Activated T-cell treated with anti-CD3 and anti-CD28 coated beads for 4 hours (primary cell): Measurements from ENCODE around the gene SLC5A3.

Source experiments
- DNase-seq: peaks from one replicate; pipeline ENCODE4 v3.0.0-alpha.2; 2020

SLC5A3 gene

GRCh38 chr21:34073032-34073748 is at the start of gene SLC5A3, which contains the start of gene MRPS6:
TSS of gene SLC5A3 (plus strand) at chr21:34073578. CDS start at chr21:34095199, 21,621 bp downstream.
TSS of gene MRPS6 (plus strand) at chr21:34073578. CDS start at chr21:34073701, 123 bp downstream.
- DNase-seq, result peak; percentile 53

GRCh38 chr21:34023691-34024373 is 49.5 kb upstream of the SLC5A3 start:
- no peak for DNase-seq

GRCh38 chr21:34024374-34024693 is 49.0 kb upstream of the SLC5A3 start:
- DNase-seq, result no peak

- DNase-seq, result no peak
Measured at GRCh38 chr21:34027721-34028461, 45.5 kb upstream of the SLC5A3 start.

GRCh38 chr21:34029743-34030528 is 43.4 kb upstream of the SLC5A3 start:
- peak; percentile 19 for DNase-seq

- no peak for DNase-seq
Measured at GRCh38 chr21:34031835-34032370, 41.5 kb upstream of the SLC5A3 start.

- DNase-seq, result no peak
Measured at GRCh38 chr21:34034369-34035014, 38.9 kb upstream of the SLC5A3 start.

- no peak for DNase-seq
Measured at GRCh38 chr21:34035619-34036354, 37.6 kb upstream of the SLC5A3 start.

GRCh38 chr21:34037009-34037795 is 36.2 kb upstream of the SLC5A3 start:
- no peak for DNase-seq

- DNase-seq, result no peak
Measured at GRCh38 chr21:34039678-34040382, 33.5 kb upstream of the SLC5A3 start.

- no peak for DNase-seq
Measured at GRCh38 chr21:34042735-34043134, 30.6 kb upstream of the SLC5A3 start.

GRCh38 chr21:34043333-34043732 is 30.0 kb upstream of the SLC5A3 start:
- no peak for DNase-seq

- DNase-seq, result no peak
Measured at GRCh38 chr21:34046917-34047316, 26.5 kb upstream of the SLC5A3 start.

GRCh38 chr21:34047835-34048234 is 25.5 kb upstream of the SLC5A3 start:
- no peak for DNase-seq

GRCh38 chr21:34052171-34052570 is 21.2 kb upstream of the SLC5A3 start:
- DNase-seq, result no peak

- no peak for DNase-seq
Measured at GRCh38 chr21:34054259-34054658, 19.1 kb upstream of the SLC5A3 start.

- no peak for DNase-seq
Measured at GRCh38 chr21:34055615-34056014, 17.8 kb upstream of the SLC5A3 start.

GRCh38 chr21:34061983-34062382 is 11.4 kb upstream of the SLC5A3 start:
- DNase-seq, result no peak

- DNase-seq, result no peak
Measured at GRCh38 chr21:34065027-34065426, 8.4 kb upstream of the SLC5A3 start.

- DNase-seq, result no peak
Measured at GRCh38 chr21:34071683-34072082, 1.7 kb upstream of the SLC5A3 start.
